H1 (cell line): ENCODE data around the gene FGFR2. TPM values are rescaled to one million over a fixed set of nuclear protein-coding genes. Genes with fewer than 3 reads are reported as not detected.

ENCODE experiments used
- CTCF ChIA-PET: fragments of 300-600 bp; sonication (Branson Sonifier 250); formaldehyde crosslinking; loops from one replicate; lab custom pipeline; 2021; ENCODE audit not compliant: partially characterized antibody; lab: Charles Lee
- POLR2A ChIA-PET: fragments of 300-600 bp; sonication (Branson Sonifier 250); formaldehyde crosslinking; loops from one replicate; lab custom pipeline; 2021; ENCODE audit warnings: inconsistent platforms; ENCODE audit not compliant: partially characterized antibody; lab: Charles Lee
- DNase-seq, 2 experiments: peaks; one replicate each; pipeline versions ENCODE4 v3.0.0 to v3.0.0-alpha.2; 2010 to 2022; ENCODE audit warnings: low spot score in 2 of 2, low read depth in 1 of 2, mixed read lengths in 1 of 2
- FAIRE-seq: peaks from 2 replicates; lab custom pipeline; 2011; peaks lifted over from hg19 to GRCh38; lab: Jason Lieb, UNC
- H2AFZ ChIP-seq: 2 replicates; pipeline ENCODE4 v1.8.1; 2012; ENCODE audit warnings: low read length, inconsistent platforms
- H2AK5ac ChIP-seq: 2 replicates; pipeline ENCODE4 v1.6.1; 2013; ENCODE audit warnings: low read depth, low read length
- H2BK120ac ChIP-seq: replicated peaks from 2 replicates; pipeline ENCODE3; 2013; ENCODE audit warnings: low read depth, low read length, inconsistent platforms
- H2BK12ac ChIP-seq: 2 replicates; pipeline ENCODE4 v1.6.1; 2013; ENCODE audit warnings: low read depth, low read length
- H2BK15ac ChIP-seq: 2 replicates; pipeline ENCODE4 v1.6.1; 2013; ENCODE audit warnings: low read length
- H2BK20ac ChIP-seq: 2 replicates; pipeline ENCODE4 v1.6.1; 2013; ENCODE audit warnings: low read length
- H2BK5ac ChIP-seq: 2 replicates; pipeline ENCODE4 v1.6.1; 2013; ENCODE audit warnings: low read depth, low read length
- H3K14ac ChIP-seq: 2 replicates; pipeline ENCODE4 v1.6.1; 2013; ENCODE audit warnings: inconsistent platforms; ENCODE audit not compliant: insufficient read length
- H3K18ac ChIP-seq: 2 replicates; pipeline ENCODE4 v1.6.1; 2013; ENCODE audit warnings: low read length; ENCODE audit errors: extremely low read depth
- H3K23ac ChIP-seq: 2 replicates; pipeline ENCODE4 v1.6.1; 2013; ENCODE audit warnings: inconsistent platforms; ENCODE audit not compliant: insufficient read length
- H3K23me2 ChIP-seq: 2 replicates; pipeline ENCODE4 v1.6.1; 2013; ENCODE audit warnings: low read depth, low read length
- H3K27ac ChIP-seq: 2 replicates; pipeline ENCODE4 v1.6.1; 2011; ENCODE audit warnings: low read depth, low read length, inconsistent platforms
- H3K27me3 ChIP-seq, 4 experiments: replicated peaks in 1 of 4; 1 replicate in 1 of 4; 2 replicates in 3 of 4; pipeline versions ENCODE4 v1.6.1 to v1.8.1; 2011 to 2013; ENCODE audit warnings: low read length in 3 of 4, mild to moderate bottlenecking in 3 of 4, inconsistent platforms in 2 of 4, mixed read lengths in 2 of 4, moderate library complexity in 1 of 4; ENCODE audit not compliant: control insufficient read depth in 3 of 4, insufficient read depth in 3 of 4; ENCODE audit errors: extremely low read depth in 1 of 4
- H3K36me3 ChIP-seq, 4 experiments: 2 replicates each; pipeline versions ENCODE4 v1.6.1 to v1.8.1; 2011 to 2013; ENCODE audit warnings: mild to moderate bottlenecking in 4 of 4, low read length in 3 of 4, moderate library complexity in 2 of 4, control low read depth in 1 of 4, inconsistent platforms in 1 of 4; ENCODE audit not compliant: insufficient read depth in 4 of 4, control insufficient read depth in 2 of 4
- H3K4ac ChIP-seq: replicated peaks from 2 replicates; pipeline ENCODE3; 2013; ENCODE audit warnings: low read length, low read depth, mixed read lengths, inconsistent platforms; ENCODE audit not compliant: insufficient read length
- H3K4me1 ChIP-seq, 4 experiments: replicated peaks in 1 of 4; 1 replicate in 1 of 4; 2 replicates in 3 of 4; pipeline versions ENCODE4 v1.6.1 to v1.8.1; 2011 to 2013; ENCODE audit warnings: low read length in 3 of 4, inconsistent platforms in 2 of 4, mixed read lengths in 1 of 4; ENCODE audit not compliant: insufficient read depth in 4 of 4, control insufficient read depth in 3 of 4
- H3K4me2 ChIP-seq, 2 experiments: 2 replicates each; pipeline versions ENCODE4 v1.6.1 to v1.8.1; 2011 to 2013; ENCODE audit warnings: low read depth in 2 of 2, low read length in 2 of 2, control low read depth in 1 of 2, inconsistent platforms in 1 of 2, mild to moderate bottlenecking in 1 of 2; ENCODE audit not compliant: insufficient read depth in 1 of 2
- H3K4me3 ChIP-seq, 4 experiments: fragments of 200-600, 300-600 bp in 1 of 4; sonication (generic), shearing (Covaris generic), sonication (Bioruptor Twin) in 1 of 4; 2 replicates each; pipeline versions ENCODE4 v1.5.1 to v1.8.1; 2011 to 2016; ENCODE audit warnings: low read length in 4 of 4, low read depth in 3 of 4, control low read depth in 2 of 4, inconsistent platforms in 2 of 4, mild to moderate bottlenecking in 2 of 4, mixed read lengths in 1 of 4, moderate library complexity in 1 of 4; ENCODE audit not compliant: insufficient read depth in 2 of 4; ENCODE audit errors: extremely low read depth in 1 of 4
- H3K56ac ChIP-seq: replicated peaks from 2 replicates; pipeline ENCODE3; 2013; ENCODE audit warnings: low read depth, mild to moderate bottlenecking, mixed read lengths, low read length, inconsistent platforms; ENCODE audit not compliant: insufficient read length
- H3K79me1 ChIP-seq: 2 replicates; pipeline ENCODE4 v1.6.1; 2013; ENCODE audit warnings: low read depth, low read length, control low read depth
- H3K79me2 ChIP-seq, 2 experiments: 2 replicates each; pipeline versions ENCODE4 v1.6.1 to v1.8.1; 2012 to 2013; ENCODE audit warnings: low read length in 2 of 2, mild to moderate bottlenecking in 2 of 2, inconsistent platforms in 1 of 2; ENCODE audit not compliant: insufficient read depth in 2 of 2, control insufficient read depth in 1 of 2
- H3K9ac ChIP-seq, 4 experiments: replicated peaks in 1 of 4; 1 replicate in 1 of 4; 2 replicates in 3 of 4; pipeline versions ENCODE4 v1.6.1 to v1.8.1; 2011 to 2013; ENCODE audit warnings: low read depth in 3 of 4, low read length in 3 of 4, control low read depth in 2 of 4, mild to moderate bottlenecking in 2 of 4, moderate library complexity in 2 of 4, inconsistent platforms in 1 of 4; ENCODE audit errors: extremely low read depth in 1 of 4
- H3K9me3 ChIP-seq, 2 experiments: 2 replicates each; pipeline versions ENCODE4 v1.6.1 to v1.8.1; 2012 to 2013; ENCODE audit warnings: mild to moderate bottlenecking in 2 of 2, moderate library complexity in 2 of 2, control low read depth in 1 of 2, inconsistent platforms in 1 of 2, low read depth in 1 of 2, low read length in 1 of 2, mixed read lengths in 1 of 2; ENCODE audit not compliant: insufficient read depth in 2 of 2
- H4K20me1 ChIP-seq, 2 experiments: replicated peaks in 1 of 2; 2 replicates each; pipeline versions ENCODE3 to v1.8.1; 2011 to 2013; ENCODE audit warnings: inconsistent platforms in 2 of 2, low read length in 2 of 2, mild to moderate bottlenecking in 1 of 2; ENCODE audit not compliant: insufficient read depth in 2 of 2, control insufficient read depth in 1 of 2
- H4K5ac ChIP-seq: 2 replicates; pipeline ENCODE4 v1.6.1; 2013; ENCODE audit warnings: low read length, low read depth, mixed read lengths, inconsistent platforms; ENCODE audit not compliant: insufficient read length
- H4K8ac ChIP-seq: 2 replicates; pipeline ENCODE4 v1.8.0; 2013; ENCODE audit warnings: mild to moderate bottlenecking, moderate library complexity, low read length, inconsistent platforms; ENCODE audit not compliant: insufficient read depth; ENCODE audit errors: extremely low read depth
- H4K91ac ChIP-seq: replicated peaks from 2 replicates; pipeline ENCODE3; 2013; ENCODE audit warnings: low read length, mixed read lengths, inconsistent platforms; ENCODE audit not compliant: insufficient read length
- BACH1 ChIP-seq: IDR thresholded peaks from 2 replicates; pipeline ENCODE4 v1.6.1; 2012; ENCODE audit warnings: low read length, improper control_type of control experiment
- CTCF ChIP-seq, 3 experiments: IDR thresholded peaks; 1 replicate in 2 of 3; 2 replicates in 1 of 3; pipeline versions ENCODE4 v1.5.1 to v1.6.1; 2011; ENCODE audit warnings: low read length in 3 of 3, mild to moderate bottlenecking in 3 of 3, inconsistent platforms in 2 of 3, low read depth in 1 of 3, moderate library complexity in 1 of 3; ENCODE audit not compliant: insufficient read depth in 1 of 3; ENCODE audit errors: control extremely low read depth in 1 of 3
- EZH2 ChIP-seq: fragments of 200-600 bp; sonication (generic); IDR thresholded peaks from 2 replicates; pipeline ENCODE4 v1.7.1; 2012; ENCODE audit warnings: low read depth, mild to moderate bottlenecking, moderate library complexity, low read length, inconsistent platforms; ENCODE audit not compliant: severe bottlenecking
- KDM1A ChIP-seq: fragments of 200-600, 300-600 bp; sonication (generic); IDR thresholded peaks from 2 replicates; pipeline ENCODE4 v1.7.1; 2016; ENCODE audit warnings: mild to moderate bottlenecking, low read length, borderline replicate concordance
- RAD21 ChIP-seq, 2 experiments: IDR thresholded peaks in 1 of 2; conservative IDR thresholded peaks in 1 of 2; 2 replicates each; pipeline ENCODE4 v1.6.1; 2011; ENCODE audit warnings: low read depth in 2 of 2, low read length in 2 of 2, improper control_type of control experiment in 1 of 2, inconsistent platforms in 1 of 2, mild to moderate bottlenecking in 1 of 2, moderate library complexity in 1 of 2
- SP4 ChIP-seq: IDR thresholded peaks from 2 replicates; pipeline ENCODE4 v1.6.1; 2012; ENCODE audit warnings: low read length, inconsistent platforms
- WGBS, 2 experiments: shearing (Covaris generic) in 1 of 2; methylation state at CpG; one replicate each; pipeline versions ENCODE4 v1.1.6 to v1.1.7; 2013 to 2015; ENCODE audit warnings: low lambda C conversion rate in 2 of 2, mixed read lengths in 2 of 2, inconsistent platforms in 1 of 2, low coverage in 1 of 2, missing lambda C conversion rate in 1 of 2; ENCODE audit not compliant: insufficient replicate concordance in 2 of 2, insufficient coverage in 1 of 2, insufficient read length in 1 of 2; ENCODE audit errors: extremely low coverage in 1 of 2, missing lambda C conversion rate in 1 of 2; 5-methylcytosine and 5-hydroxymethylcytosine counted together
- polyA plus RNA-seq, 7 experiments: library from polyadenylated mRNA; depleted of rRNA in 3 of 7; stranded (reverse) in 5 of 7; unstranded in 2 of 7; fragments of >200 nt in 5 of 7; fragments of 200-250 nt in 2 of 7; gene quantifications; 1 replicate in 5 of 7; 2 replicates in 1 of 7; 4 replicates in 1 of 7; pipeline versions ENCODE4 v1.2.1 to v1.2.3, GENCODE V29; 2011 to 2013; ENCODE audit warnings: missing spikeins in 2 of 7, mixed read lengths in 2 of 7
- total RNA-seq: library from RNA; stranded (reverse); fragmentation: NEBNext Ultra II Directional; extraction: Animal tissue kit (Norgen Biotek cat#: 25700); gene quantifications from 2 replicates; pipeline ENCODE4 v1.2.1, GENCODE V29; 2021

FGFR2 gene
- total and polyA plus RNA-seq, 2 of the 8 experiments (the other 6 are each of a cell fraction or from before 2014, with no cell fraction given): 50.2 to 81.2 TPM

- H3K9me3 ChIP-seq: no peaks in the 10 kb centered on the region
- H3K4me2 ChIP-seq: peak overlapping the region in 1 of 2 experiments; percentile 99; a peak in 2 of 4 replicates
- H3K23me2 ChIP-seq: peaks cover 11% of the 10 kb centered on the region
- no peak overlapping the region; the same call in 1 of the 2 replicates for H3K18ac ChIP-seq
- H3K23ac ChIP-seq: no peak overlapping the region
- no peak overlapping the region for H4K91ac ChIP-seq
- FAIRE-seq (no peak), DNase-seq (no peak)
- POLR2A ChIA-PET: interaction anchor here (1.1 to 6.3 kb wide), 4 partner anchors 8 to 64 kb away, joined by 4 to 42 read pairs (median 5); no protein-coding TSS in a partner anchor
- H3K4me3 ChIP-seq: peak overlapping the region in 2 of 4 experiments; percentile 2 to 4; a peak in 1 of 8 replicates
- no peak overlapping the region for H3K4ac ChIP-seq
- H2AFZ ChIP-seq: no peak overlapping the region
- H2BK120ac ChIP-seq: no peak overlapping the region
- peaks cover 6 to 65% (median 20%) of the 10 kb centered on the region in 4 experiments for H3K36me3 ChIP-seq
- peak; percentile 12 to 13; a peak in 1 of 4 replicates for TF ChIP-seq RAD21 (IDR thresholded peaks at IDR 0.05 in 1 of 2, conservative IDR thresholded peaks at IDR 0.05 in 1 of 2; ENCODE audit: low read depth in 2 of 2, low read length in 2 of 2)
- TF ChIP-seq CTCF (IDR thresholded peaks at IDR 0.05; ENCODE audit: control extremely low read depth in 1 of 3, insufficient read depth in 1 of 3, low read depth in 1 of 3, low read length in 3 of 3): peak in 2 of 3 experiments; percentile 8 to 46; a peak in 2 of 4 replicates
- no peak for TF ChIP-seq BACH1
- TF ChIP-seq SP4: no peak
- TF ChIP-seq EZH2: no peak
- no peak for TF ChIP-seq KDM1A
- no peak overlapping the region for H2AK5ac ChIP-seq
- H3K79me1 ChIP-seq: peaks cover 19% of the 10 kb centered on the region; the same call in 1 of the 2 replicates
- peaks cover 9 to 43% (median 25%) of the 10 kb centered on the region in 4 experiments for H3K4me1 ChIP-seq
- peak overlapping the region; percentile 0; the same call in 1 of the 2 replicates for H2BK5ac ChIP-seq
- H3K9ac ChIP-seq: no peak overlapping the region; a peak in 1 of 7 replicates
- peaks cover 75 to 91% of the 10 kb centered on the region in 2 experiments for H3K79me2 ChIP-seq
- no peak overlapping the region for H3K56ac ChIP-seq
- H2BK20ac ChIP-seq: no peak overlapping the region
- no peak overlapping the region for H4K8ac ChIP-seq
- WGBS, 2 experiments: 93% methylated on average over 18 of the region's 18 CpGs; no CpG with 5 or more reads in 1 of the 2 experiments
- peaks cover 45 to 59% of the 10 kb centered on the region in 2 experiments for H4K20me1 ChIP-seq
- H3K27me3 ChIP-seq: no peaks in the 10 kb centered on the region
- H4K5ac ChIP-seq: no peak overlapping the region
- no peak overlapping the region for H2BK12ac ChIP-seq
- H3K14ac ChIP-seq: no peak overlapping the region
- H2BK15ac ChIP-seq: no peak overlapping the region
- CTCF ChIA-PET: interaction anchor here (0.6 to 2.5 kb wide), 12 partner anchors 8 to 421 kb away, joined by 3 to 17 read pairs (median 3); no protein-coding TSS in a partner anchor
- H3K27ac ChIP-seq: no peak overlapping the region
These were observed 5.9 kb downstream of the FGFR2 start for GRCh38 chr10:121592155-121592890.
